ENCODE data around the gene COPA.
"Not testable (repeated sequence)": the region's sequence is repeated elsewhere in the genome, so short reads cannot be mapped to it uniquely, and the experiment has no call there.

Gene COPA

DNA sequence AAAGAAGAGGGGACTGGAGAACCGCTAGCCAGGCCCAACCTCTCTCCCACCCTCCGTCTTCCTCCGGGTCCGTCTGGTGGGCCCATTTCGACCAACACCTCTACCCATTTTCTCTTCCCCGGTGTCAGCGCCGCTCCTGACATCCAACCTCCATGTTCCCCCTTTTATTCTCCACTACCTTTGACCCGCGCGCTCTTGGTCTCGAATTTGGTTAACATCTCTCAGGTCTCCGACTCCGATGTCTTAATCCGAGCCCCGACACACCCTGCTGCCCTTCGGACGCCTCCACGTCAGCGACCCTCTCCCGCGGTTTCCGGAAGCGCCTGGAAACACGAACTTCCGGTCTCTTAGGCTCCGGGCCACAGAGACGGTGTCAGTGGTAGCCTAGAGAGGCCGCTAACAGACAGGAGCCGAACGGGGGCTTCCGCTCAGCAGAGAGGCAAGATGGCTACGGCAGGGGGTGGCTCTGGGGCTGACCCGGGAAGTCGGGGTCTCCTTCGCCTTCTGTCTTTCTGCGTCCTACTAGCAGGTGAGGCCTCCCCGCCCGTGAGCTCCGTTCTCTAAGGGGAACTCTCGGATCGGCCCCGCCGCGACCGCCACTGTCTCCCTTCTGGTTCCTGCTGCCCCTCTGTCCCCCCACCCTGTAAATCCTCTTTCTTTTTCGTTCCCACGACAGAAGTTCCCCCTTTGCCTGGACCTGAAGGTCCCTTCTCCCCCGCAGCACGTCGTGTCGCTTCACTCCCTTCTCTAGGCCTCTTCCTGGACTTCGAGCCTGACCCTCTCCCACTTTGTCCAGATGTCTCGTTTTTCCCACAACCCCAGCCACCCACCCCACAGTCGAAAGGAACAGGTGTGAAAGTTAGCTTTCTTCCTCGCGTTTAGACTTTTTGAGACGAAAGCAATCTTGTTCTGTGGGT lies at the start of gene COPA, which contains the start of gene NCSTN:
COPA (minus strand) TSS at position 298 of the 917 bp plus-strand sequence; CDS start at position 218, 80 bp downstream.
NCSTN (plus strand) TSS at position 431 of the 917 bp plus-strand sequence; CDS start at position 445, 14 bp downstream.
- DNase-seq: peak; percentile 97

DNA sequence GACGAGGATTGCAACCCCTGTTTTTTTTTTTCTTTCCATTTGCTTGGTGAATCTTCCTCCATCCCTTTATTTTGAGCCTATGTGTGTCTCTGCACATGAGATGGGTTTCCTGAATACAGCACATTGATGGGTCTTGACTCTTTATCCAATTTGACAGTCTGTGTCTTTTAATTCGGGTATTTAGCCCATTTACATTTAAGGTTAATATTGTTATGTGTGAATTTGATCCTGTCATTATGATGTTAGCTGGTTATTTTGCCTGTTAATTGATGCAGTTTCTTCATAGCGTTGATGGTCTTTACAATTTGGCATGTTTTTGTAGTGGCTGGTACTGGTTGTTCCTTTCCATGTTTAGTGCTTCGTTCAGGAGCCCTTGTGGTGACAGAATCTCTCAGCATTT lies 45.4 kb upstream of the COPA start:
- not testable (repeated sequence) for DNase-seq

DNA sequence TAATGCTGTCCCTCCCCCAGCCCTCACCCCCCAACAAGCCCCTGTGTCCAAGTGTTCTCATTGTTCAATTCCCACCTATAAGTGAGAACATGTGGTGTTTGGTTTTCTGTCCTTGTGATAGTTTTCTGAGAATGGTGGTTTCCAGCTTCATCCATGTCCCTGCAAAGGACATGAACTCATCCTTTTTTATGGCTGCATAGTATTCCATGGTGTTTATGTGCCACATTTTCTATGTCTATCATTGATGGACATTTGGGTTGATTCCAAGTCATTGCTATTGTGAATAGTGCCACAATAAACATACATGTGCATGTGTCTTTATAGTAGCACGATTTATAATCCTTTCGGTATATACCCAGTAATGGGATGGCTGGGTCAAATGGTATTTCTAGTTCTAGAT lies 41.8 kb upstream of the COPA start:
- not testable (repeated sequence) for DNase-seq

DNA sequence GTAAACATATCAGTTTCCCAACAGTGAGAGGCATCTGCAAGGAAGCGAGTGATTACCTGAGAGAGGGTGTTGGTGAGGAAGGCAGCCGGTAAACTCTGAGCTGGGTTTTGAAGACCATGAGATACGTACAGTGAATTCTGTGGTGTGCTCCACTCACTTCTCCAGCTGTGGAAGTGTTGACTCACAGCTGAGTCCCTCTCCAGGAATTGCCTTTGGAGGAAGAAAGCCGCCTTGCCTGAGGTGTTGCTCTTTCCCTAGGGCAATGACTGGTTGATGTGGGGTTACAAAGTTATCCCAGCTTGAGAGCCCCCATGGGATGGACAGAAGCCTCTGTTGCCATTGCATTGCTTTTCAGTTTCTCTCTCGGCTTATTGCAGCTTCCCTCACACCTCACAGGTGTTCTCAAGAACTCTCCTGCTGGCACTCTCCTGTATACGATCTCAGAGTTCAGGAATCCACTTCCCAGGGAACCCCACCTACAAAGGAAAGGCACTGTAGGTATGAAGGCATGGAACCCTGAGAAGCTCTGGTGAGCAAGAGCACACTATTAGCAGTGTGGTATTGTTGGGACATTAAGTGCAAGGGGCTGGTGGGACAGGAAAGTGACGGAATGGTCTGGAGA lies 34.6 kb upstream of the COPA start:
- DNase-seq: no peak

DNA sequence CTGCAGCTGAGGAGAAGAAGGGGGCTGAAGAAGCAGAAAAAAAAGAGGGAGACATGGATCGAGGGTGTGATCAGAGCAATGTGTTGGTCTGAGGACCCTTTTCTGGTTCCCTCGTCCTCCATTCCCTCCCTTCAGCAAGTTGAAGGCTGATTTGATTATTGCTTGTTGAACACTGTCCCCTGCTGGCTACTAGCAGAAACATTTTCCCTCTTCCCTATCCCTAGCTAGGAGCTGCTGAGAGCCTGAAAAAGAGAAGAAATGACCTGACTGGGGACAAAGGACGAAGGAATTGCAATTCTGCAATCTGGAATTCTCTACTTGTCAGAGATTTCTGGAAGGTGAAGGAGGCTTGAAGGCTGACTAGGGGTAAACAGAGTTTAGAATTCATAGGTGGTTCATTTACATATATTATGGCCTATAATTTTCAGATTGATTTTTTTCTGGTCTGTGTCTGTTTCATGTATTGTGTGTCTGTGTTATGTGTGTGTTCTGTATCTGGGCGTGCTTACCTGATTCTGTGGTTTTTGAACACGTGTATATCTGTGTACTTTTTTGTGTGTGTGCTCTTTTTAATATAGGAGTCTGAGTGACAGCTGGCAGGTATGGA lies 33.6 kb upstream of the COPA start:
- peak; percentile 54 for DNase-seq

DNA sequence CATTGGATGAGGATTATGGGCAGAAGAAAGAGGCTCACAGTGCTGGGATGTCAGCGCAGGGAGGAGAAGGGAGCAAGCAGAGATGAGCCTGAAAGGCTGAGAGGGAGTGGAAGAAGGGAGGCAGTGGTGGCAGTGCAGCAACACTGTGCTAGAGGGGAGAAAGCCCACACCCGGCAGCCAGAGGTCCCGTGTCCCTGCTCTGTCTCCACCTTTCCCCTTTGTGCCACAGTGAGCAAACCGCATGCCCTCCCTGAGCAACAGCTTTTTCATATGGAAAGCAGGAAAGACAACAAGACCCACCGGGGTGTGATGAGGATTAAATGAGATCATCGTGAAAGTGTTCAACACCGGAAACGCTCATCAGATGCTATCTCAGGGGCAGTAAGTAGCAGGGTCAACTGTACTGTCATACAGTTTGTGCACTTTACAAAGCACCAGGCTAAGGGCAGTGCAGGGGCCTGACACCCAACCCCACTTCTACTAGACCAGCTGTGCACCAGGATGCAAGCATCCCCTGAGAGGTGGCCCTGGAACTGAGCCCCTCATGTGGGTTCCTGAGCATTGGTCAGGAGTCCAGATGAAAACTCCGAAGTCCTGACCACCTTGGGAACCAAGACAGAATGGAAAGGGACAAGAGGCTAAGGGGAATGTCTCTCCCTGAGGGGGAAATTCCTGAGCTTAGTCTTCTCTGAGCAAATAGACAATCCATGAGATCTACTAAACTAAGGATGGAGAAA lies 32.9 kb upstream of the COPA start:
- DNase-seq: no peak

DNA sequence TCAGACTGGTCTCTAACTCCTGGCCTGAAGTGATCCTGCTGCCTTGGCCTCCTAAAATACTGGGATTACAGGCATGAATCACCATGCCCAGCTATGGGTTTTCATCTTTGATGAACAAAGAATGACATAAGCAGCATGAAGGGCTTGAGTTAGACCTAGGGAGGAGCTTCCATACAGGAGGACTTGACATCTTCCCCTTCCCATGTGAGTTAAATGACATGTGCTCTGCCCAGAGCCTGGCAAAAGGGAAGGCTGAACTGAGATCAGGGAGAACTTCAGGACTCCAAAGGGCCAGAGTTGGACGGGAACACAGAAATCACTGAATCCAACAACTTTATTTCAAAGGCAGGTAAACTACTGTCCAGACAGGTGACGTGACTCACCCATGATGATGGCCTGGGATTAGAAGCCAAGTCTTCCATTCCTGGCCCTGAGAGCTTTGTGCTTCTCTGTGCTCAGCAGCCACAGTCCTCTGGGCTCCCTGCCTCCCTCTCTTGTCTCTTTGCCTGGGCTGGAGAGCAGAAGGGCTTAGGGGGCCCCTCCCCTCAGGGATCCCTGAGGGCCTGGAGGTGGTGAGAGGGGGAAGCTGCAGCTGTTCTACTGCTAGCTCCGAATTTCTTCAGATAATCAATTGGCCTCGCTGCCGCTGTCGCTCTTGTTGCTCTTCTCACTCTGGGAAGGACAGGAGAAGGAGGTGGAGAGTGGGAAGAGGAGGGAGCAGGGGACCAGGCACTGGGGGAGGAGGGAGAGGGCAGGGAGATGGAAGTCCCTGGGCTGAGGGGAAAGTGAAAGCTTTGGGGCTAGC lies 31.5 kb upstream of the COPA start:
- no peak for DNase-seq

DNA sequence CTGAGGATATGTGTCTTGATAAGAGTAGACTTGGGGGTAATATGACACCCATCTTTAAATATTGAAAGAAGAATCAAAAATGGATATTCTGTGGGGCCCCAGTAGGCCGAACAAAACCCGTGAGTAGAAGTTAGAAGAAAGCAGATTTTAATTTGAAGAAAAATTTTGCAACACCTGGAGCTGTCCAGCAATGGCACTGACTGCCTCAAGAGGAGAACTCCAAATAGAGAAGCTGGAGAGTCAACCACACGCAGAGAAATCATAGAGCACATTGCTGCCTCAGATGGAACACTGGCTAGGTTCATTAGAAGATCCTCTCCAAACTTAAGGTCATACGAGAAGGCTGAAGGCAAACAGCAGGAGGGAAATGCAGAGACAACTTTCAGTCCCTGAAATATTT lies 30.6 kb upstream of the COPA start:
- DNase-seq: no peak

DNA sequence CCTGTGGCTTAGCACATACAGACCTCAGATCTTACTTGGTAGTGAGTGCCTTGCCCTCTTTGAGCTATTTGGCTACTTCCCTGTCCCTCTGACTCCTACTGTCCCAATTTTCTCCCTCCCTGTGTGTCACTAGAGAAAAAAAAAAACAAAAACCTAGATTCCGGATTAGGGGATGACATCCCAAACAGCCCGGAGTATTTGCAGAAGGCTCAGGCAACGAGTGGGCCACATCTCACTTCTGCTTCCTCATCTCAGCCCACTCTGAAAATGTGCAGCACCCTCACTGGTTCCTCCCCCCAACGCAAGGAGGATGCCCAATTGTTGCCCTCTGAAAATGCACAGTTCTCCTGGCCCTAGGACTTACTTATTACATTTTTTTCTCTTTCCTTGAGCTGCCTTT lies 28.7 kb upstream of the COPA start:
- DNase-seq: no peak

DNA sequence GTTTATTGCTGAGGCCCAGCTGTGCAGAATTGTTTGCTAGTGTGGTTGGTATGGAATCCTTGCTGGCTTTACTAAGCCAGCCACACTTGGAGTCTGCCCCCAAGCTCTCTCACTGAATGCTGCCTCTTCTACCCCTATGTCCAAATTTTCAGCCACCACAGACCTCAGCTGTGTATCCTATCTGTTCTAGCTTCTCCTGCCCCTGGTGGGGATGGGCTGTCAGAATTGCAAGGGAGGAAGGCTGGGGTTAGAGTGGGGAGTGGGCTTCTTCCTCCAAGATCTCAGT lies 28.2 kb upstream of the COPA start:
- DNase-seq: no peak

DNA sequence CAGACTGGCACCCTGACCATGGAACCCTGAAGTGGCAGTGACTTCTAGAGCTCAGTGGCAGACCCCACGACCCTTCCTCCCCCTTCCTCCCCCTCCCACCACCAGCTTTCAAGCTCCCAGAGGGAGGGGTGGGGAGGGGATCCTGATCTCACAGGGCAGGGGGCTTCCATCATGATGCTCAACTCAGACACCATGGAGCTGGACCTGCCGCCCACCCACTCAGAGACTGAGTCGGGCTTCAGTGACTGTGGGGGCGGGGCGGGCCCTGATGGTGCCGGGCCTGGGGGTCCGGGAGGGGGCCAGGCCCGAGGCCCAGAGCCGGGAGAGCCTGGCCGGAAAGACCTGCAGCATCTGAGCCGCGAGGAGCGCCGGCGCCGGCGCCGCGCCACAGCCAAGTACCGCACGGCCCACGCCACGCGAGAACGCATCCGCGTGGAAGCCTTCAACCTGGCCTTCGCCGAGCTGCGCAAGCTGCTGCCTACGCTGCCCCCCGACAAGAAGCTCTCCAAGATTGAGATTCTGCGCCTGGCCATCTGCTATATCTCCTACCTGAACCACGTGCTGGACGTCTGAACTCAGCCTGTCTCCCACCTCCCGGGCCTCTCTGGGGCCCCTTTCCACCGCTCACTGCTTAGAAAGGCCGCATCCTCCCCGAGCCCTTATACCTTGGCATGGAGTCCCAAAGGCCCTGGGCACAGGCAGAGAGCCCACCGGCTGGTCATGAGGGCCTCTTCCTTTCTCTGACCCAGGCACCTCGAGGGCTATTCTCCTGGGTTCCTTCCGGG lies 27.7 kb upstream of the COPA start:
- no peak for DNase-seq

DNA sequence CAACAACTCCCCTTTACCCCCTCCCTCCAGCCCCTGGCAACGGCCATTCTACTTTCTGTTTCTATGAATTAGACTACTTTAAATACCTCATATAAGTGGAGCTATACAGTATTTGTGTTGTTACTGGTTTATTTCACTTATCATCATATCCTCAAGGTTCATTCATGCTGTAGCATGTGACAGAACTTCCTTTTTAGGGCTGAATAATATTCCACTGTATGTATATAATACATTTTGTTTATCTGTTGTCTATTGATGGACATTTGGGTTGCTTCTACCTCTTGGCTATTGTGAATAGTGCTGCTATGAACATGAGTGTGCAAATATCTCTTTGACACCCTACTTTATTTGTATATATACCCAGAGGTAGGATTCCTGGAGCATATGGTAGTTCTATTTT lies 26.0 kb upstream of the COPA start:
- DNase-seq: no peak

DNA sequence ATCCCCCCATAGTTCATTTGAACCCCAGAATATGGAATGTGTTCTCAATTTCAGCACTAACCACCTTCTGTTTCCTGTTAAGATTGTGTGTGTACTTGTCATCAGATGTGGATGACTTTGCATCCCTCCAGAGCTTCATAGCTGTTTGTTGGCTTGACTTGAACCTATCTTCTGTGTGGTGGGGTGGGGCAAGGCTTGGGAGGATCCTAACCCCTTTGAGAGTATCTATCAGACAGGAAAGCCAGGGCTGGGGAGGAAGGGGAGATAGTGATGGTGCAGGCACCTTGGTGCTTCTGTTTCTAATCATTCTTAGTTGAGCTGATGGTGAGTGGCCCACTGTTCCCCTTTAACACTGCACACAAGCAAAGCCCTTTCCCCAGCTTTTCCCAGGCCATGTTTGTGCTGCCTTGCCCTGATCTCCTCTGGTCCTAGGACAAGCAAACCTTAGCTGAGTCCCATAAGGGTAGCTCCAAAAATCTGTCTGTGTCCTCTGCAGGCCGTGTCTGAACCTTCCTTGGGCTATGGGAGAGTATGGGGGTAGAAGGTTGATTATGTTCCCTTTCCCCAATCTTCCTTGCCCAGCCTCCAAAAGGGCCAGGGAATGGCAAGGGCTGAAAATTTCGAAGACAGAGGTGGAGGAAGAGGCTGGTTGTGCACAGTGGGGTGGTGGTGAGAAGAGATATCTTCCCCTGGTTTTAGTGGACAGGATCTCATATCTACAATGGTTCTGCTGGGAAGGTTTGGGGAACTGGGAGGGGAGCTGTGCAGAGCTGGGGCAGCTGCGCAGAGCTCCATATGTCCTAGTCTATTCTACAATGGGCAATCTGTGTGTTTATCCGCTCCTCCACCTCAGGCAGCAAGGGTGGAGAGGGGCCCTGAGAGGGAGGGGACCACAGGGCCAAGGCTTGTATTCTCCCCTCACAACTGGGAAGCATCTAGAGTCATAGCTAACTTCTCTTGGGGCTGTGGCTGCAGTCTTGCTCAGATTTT lies 25.2 kb upstream of the COPA start:
- no peak for DNase-seq

DNA sequence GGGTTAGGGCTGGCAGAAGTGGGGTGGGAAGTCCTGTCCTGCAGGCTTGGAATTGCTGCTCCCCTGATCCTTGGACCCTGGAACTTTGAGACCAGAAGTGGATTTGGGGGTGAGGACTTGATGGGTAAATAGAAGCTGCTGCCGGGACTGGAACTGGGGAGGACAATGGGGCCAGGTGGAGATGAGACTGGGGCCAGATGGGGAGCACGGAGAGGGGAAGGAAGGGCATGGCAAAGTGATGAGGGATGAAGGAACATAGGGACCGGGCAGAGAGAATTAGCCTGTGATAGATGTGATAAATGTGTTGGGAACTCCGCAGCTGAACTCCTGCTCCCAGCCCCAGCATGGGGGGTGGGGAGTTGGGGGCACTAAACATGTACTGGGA lies 24.5 kb upstream of the COPA start:
- no peak for DNase-seq

DNA sequence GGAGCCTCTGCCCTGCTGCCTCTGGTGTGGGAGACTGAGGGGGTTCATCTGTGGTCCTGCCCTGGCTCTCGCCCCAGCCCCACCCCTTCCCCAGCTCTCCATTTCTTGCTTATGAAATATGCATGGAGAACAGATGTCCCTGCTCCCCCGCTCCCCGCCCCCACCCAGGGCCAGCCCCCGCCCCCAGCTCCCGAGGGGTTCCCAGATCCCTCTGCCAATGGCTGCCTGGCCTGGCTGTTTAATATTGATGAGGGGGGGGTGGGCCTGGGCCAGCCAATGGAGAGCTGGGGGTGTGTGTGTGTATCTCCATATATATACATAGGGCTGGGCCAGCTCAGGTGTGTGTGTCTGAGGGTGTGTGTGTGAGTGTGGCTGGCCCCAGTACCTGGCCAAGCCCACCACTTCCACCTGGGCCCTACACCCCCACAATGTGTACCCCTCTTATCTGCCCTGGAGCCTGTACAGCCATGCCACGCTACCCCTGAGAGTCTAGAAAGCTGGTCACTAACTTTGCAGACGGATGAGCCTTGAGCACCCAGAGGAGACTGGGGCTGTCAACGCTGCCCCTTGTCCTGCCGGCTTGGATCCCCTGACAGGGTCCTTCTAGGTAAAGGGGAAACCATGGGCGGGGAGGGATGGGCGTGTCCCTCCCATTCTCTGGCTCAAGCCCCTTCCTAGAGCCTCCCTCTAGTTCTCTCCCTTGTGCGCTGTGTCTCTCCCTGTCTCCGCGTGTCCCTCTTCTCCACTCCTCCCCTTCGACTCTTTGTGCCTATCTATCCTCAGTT lies 23.9 kb upstream of the COPA start, which contains the start of gene NHLH1:
NHLH1 (plus strand) TSS at position 341 of the 785 bp plus-strand sequence. CDS start 3,661 bp downstream, outside the sequence.
- no peak for DNase-seq

DNA sequence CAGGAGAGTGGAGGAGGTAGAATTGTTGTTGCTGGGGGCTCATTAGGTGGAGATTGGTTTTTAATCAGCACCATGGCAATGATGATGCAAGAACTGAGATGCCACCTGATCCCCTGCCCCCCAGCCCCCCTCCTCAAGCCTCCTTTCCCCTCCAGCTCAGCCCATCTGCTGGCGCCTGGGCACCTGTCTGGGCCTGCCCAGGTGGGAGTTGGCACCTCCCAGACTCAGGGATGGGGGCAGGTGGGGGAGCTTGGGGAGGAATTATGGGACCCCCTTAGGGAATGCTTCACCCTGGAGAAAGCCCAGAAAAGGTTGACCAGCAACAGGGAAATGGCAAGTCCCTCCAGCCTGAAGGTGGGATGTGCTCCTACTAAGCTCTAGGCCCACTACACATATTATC lies 22.3 kb upstream of the COPA start:
- DNase-seq: no peak

DNA sequence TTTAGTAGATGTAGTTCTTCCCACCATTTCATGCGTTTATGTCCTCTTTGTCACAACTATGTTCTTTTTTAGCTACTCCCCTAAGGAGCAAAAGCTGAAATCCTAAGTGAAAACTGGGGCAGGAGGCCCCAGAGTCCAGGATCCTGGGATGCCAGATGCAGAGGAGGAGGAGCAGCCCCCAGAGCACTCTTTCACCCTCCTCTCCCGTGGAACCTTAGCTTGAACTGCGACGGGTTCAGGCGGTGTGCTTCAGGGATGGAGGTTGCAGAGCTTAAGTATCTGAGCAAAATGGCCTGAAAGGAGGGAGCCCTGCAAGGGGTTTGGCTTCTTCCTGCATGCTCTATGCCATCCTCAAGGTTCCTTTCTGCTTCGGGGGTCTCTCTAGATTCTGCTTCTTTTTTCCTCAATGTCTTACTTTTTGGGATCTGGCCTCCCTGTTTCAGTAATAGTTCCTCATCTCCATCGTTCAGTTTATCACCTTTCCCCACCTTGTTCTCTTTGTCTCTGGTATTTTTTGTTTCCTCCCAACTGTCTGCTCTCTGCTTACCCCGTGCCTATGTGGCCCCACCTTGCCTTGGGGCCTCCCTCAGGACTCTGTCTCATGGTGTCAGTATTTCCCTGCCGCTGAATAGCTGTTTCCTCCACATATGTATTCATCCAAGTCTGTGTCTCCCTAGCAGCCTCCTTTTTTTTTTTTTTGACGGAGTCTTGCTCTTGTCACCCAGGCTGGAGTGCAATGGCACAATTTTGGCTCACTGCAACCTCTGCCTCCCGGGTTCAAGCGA lies 21.1 kb upstream of the COPA start:
- no peak for DNase-seq

DNA sequence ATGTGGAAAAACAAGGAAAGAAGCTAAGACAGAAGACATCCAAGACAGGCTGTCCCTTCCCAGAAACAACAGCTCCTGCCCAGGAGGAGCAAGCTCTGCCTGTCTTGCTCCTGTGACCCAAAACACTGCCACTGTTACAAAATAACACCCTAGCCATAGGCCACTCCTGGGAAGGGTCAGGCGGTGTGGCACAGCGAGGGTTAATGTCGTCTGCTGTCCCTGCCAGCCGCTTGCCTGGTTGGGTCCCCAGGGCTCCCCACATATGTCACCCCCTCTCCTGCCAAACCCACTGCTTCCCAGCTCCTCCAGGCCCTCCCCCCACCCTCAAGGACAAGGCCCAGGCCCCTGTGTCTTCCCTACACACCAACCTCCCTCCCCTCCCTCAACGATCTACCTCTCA lies 20.0 kb upstream of the COPA start:
- no peak for DNase-seq

Measured in RPMI8226 (cell line).